Right cardiac atrium (tissue), 5 donors: ENCODE data around the gene RNF2. TPM values are rescaled to one million over a fixed set of nuclear protein-coding genes. Genes with fewer than 3 reads are reported as not detected.

ENCODE experiments used
- ATAC-seq, 2 donors: fragments of 200-7000 bp; cut with Tn5 transposase; one replicate each; pipeline versions ENCODE4 v1.8.0 to v1.9.1; 2020; ENCODE audit warnings: moderate library complexity in 2 of 2, mild to moderate bottlenecking in 1 of 2
- DNase-seq, 3 donors: peaks; one replicate each; pipeline ENCODE4 v3.0.0-alpha.2; 2020
- H3K27ac ChIP-seq: one replicate; pipeline ENCODE4 v1.5.1; 2013; ENCODE audit warnings: mild to moderate bottlenecking, low read length, control low read depth, moderate library complexity
- H3K27me3 ChIP-seq: one replicate; pipeline ENCODE4 v1.6.1; 2013; ENCODE audit not compliant: control insufficient read depth, insufficient read depth
- H3K4me1 ChIP-seq: one replicate; pipeline ENCODE4 v1.6.1; 2013; ENCODE audit warnings: low read length; ENCODE audit not compliant: control insufficient read depth, insufficient read depth
- H3K4me3 ChIP-seq: one replicate; pipeline ENCODE4 v1.5.1; 2013; ENCODE audit warnings: low read length, control low read depth
- H3K9me3 ChIP-seq: one replicate; pipeline ENCODE4 v1.6.1; 2013; ENCODE audit warnings: low read length; ENCODE audit not compliant: control insufficient read depth
- WGBS: extraction: QIAGEN DNeasy Blood & Tissue Kit; methylation state at CpG from one replicate; pipeline ENCODE4 v1.1.7; 2013; 5-methylcytosine and 5-hydroxymethylcytosine counted together
- intact Hi-C, 4 donors: fragments of 100-400 bp; cut with DNase I; formaldehyde crosslinking; loops; one replicate each; pipeline versions ENCODE4 v1.11.0 to v1.14.0; 2022 to 2023
- polyA plus RNA-seq: library from polyadenylated mRNA; stranded (reverse); fragments of 200-250 nt; gene quantifications from one replicate; pipeline ENCODE4 v1.2.3, GENCODE V29; 2013
- total RNA-seq, 4 donors: library from RNA; stranded (reverse); fragmentation: NEBNext Ultra II Directional; extraction: Animal tissue kit (Norgen Biotek cat#: 25700); gene quantifications; one replicate each; pipeline ENCODE4 v1.2.1, GENCODE V29; 2021
- donor health status: healthy with polysubstance abuse.
- donor health status: DM: no; HTN: yes; CAD: no.
- donor health status: DM: no; HTN: no; CAD: no.
- donor health status: DM: no; HTN: yes; CAD: no; lungs with severe emphysema.
- donor health status: DM: yes; HTN: yes; CAD: no.

RNF2 gene
- total and polyA plus RNA-seq, 5 donors: 3.9 to 16.6 (median 13.8) TPM

DNA sequence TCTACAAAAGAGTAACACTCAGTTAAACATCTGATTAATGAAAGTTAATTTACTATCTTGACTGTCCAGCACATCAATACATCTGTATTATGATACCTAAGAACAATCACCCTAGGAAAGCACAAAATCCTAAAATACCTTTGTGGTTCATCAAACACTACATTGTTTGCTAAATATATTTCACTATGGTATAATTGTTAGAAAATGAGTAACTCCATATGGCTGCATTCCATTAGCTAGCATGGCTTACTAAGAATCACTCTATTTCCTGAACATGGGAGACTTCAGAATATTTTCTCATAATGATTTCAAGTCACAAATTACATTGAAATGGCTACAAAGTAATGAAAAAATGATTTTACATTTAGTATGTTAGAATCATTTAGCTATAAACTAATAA, 98.9 kb downstream of the RNF2 start:
- no peaks in the 10 kb centered on the region for H3K9me3 ChIP-seq
- no peak for ATAC-seq
- no peak for DNase-seq
- no peak overlapping the region for H3K27ac ChIP-seq
- intact Hi-C loops: no loop called here
- H3K4me1 ChIP-seq: no peaks in the 10 kb centered on the region
- no peaks in the 10 kb centered on the region for H3K27me3 ChIP-seq
- H3K4me3 ChIP-seq: no peak overlapping the region

- DNase-seq (no peak), ATAC-seq (no peak)
- 92% methylated on average over 5 of the region's 5 CpGs for WGBS
- H3K4me3 ChIP-seq: no peak overlapping the region
- no peaks in the 10 kb centered on the region for H3K9me3 ChIP-seq
- H3K27me3 ChIP-seq: no peaks in the 10 kb centered on the region
- H3K4me1 ChIP-seq: peaks cover 2% of the 10 kb centered on the region
- no peak overlapping the region for H3K27ac ChIP-seq
- intact Hi-C loops: no loop called here
Observed at GRCh38 chr1:185151215-185151614, 105.9 kb downstream of the RNF2 start.

Other genes with a start within 250 kb of the RNF2 start
- 100 to 1,000 TPM; 307 to 359 (median 329) TPM for gene NIBAN1, start 71.0 kb upstream of the RNF2 start, total RNA-seq
- 105 TPM for gene NIBAN1, start 71.0 kb upstream of the RNF2 start, polyA plus RNA-seq
- gene TRMT1L, start 111.4 kb downstream of the RNF2 start, total RNA-seq: 10 to 100 TPM; 14.5 to 31.1 (median 20.8) TPM
- gene TRMT1L, start 111.4 kb downstream of the RNF2 start, polyA plus RNA-seq: 12.2 TPM
- 1 to 10 TPM; 5.3 to 7.7 (median 6.6) TPM for gene SWT1, start 111.6 kb downstream of the RNF2 start, total RNA-seq
- gene SWT1, start 111.6 kb downstream of the RNF2 start, polyA plus RNA-seq: 1.9 TPM